Measurements from ENCODE around the gene HOXC6.
"Not testable (repeated sequence)": the region's sequence is repeated elsewhere in the genome, so short reads cannot be mapped to it uniquely, and the experiment has no call there.

Gene HOXC6

GRCh38 chr12:54039417-54040147 is 11.3 kb downstream of the HOXC6 start:
- H3K4me3 ChIP-seq (ENCODE audit: low read length): no peak overlapping the region
- TF ChIP-seq ZNF274 (IDR thresholded peaks at IDR 0.05; ENCODE audit: low read depth, low read length): no peak

GRCh38 chr12:54040148-54040494 is 11.9 kb downstream of the HOXC6 start:
- no peak for TF ChIP-seq ZNF274 (IDR thresholded peaks at IDR 0.05; ENCODE audit: low read depth, low read length)
- H3K4me3 ChIP-seq (ENCODE audit: low read length): no peak overlapping the region

GRCh38 chr12:54040648-54041047 is 12.4 kb downstream of the HOXC6 start:
- TF ChIP-seq ZNF274 (IDR thresholded peaks at IDR 0.05; ENCODE audit: low read depth, low read length): no peak
- no peak overlapping the region for H3K4me3 ChIP-seq (ENCODE audit: low read length)

- no peak for TF ChIP-seq ZNF274 (IDR thresholded peaks at IDR 0.05; ENCODE audit: low read depth, low read length)
- H3K4me3 ChIP-seq (ENCODE audit: low read length): no peak overlapping the region
These were observed 13.0 kb downstream of the HOXC6 start for GRCh38 chr12:54041097-54041690.

- not testable (repeated sequence) for H3K4me3 ChIP-seq (ENCODE audit: low read length)
These were observed 13.8 kb downstream of the HOXC6 start for GRCh38 chr12:54042033-54042432.

- no peak for TF ChIP-seq ZNF274 (IDR thresholded peaks at IDR 0.05; ENCODE audit: low read depth, low read length)
- no peak overlapping the region for H3K4me3 ChIP-seq (ENCODE audit: low read length)
These were observed 15.0 kb downstream of the HOXC6 start for GRCh38 chr12:54042970-54043853.

- H3K4me3 ChIP-seq (ENCODE audit: low read length): no peak overlapping the region
- no peak for TF ChIP-seq ZNF274 (IDR thresholded peaks at IDR 0.05; ENCODE audit: low read depth, low read length)
These were observed 16.3 kb downstream of the HOXC6 start for GRCh38 chr12:54044425-54045103.

- no peak for TF ChIP-seq ZNF274 (IDR thresholded peaks at IDR 0.05; ENCODE audit: low read depth, low read length)
- H3K4me3 ChIP-seq (ENCODE audit: low read length): no peak overlapping the region
These were observed 17.2 kb downstream of the HOXC6 start for GRCh38 chr12:54045401-54045800.

GRCh38 chr12:54045868-54046521 is 17.8 kb downstream of the HOXC6 start:
- TF ChIP-seq ZNF274 (IDR thresholded peaks at IDR 0.05; ENCODE audit: low read depth, low read length): no peak
- no peak overlapping the region for H3K4me3 ChIP-seq (ENCODE audit: low read length)

GRCh38 chr12:54046809-54047159 is 18.5 kb downstream of the HOXC6 start:
- no peak for TF ChIP-seq ZNF274 (IDR thresholded peaks at IDR 0.05; ENCODE audit: low read depth, low read length)
- no peak overlapping the region for H3K4me3 ChIP-seq (ENCODE audit: low read length)

GRCh38 chr12:54047160-54047963 is 19.1 kb downstream of the HOXC6 start:
- TF ChIP-seq ZNF274 (IDR thresholded peaks at IDR 0.05; ENCODE audit: low read depth, low read length): no peak
- H3K4me3 ChIP-seq (ENCODE audit: low read length): no peak overlapping the region

GRCh38 chr12:54047964-54048303 is 19.7 kb downstream of the HOXC6 start:
- TF ChIP-seq ZNF274 (IDR thresholded peaks at IDR 0.05; ENCODE audit: low read depth, low read length): no peak
- H3K4me3 ChIP-seq (ENCODE audit: low read length): no peak overlapping the region

- no peak for TF ChIP-seq ZNF274 (IDR thresholded peaks at IDR 0.05; ENCODE audit: low read depth, low read length)
- no peak overlapping the region for H3K4me3 ChIP-seq (ENCODE audit: low read length)
These were observed 20.3 kb downstream of the HOXC6 start for GRCh38 chr12:54048406-54049093.
